Activated gamma-delta T cell treated with anti-CD3 and anti-CD28 coated beads, Interleukin-2, amount 50 U/mL, for 16 hours (primary cell): ENCODE measurements around the gene NCEH1.
"Not testable (repeated sequence)": the region's sequence is repeated elsewhere in the genome, so short reads cannot be mapped to it uniquely, and the experiment has no call there.

ENCODE experiments used
- DNase-seq: peaks from one replicate; pipeline ENCODE4 v3.0.0-alpha.2; 2020; ENCODE audit warnings: low read depth

The NCEH1 gene, protein sequence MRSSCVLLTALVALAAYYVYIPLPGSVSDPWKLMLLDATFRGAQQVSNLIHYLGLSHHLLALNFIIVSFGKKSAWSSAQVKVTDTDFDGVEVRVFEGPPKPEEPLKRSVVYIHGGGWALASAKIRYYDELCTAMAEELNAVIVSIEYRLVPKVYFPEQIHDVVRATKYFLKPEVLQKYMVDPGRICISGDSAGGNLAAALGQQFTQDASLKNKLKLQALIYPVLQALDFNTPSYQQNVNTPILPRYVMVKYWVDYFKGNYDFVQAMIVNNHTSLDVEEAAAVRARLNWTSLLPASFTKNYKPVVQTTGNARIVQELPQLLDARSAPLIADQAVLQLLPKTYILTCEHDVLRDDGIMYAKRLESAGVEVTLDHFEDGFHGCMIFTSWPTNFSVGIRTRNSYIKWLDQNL

DNA sequence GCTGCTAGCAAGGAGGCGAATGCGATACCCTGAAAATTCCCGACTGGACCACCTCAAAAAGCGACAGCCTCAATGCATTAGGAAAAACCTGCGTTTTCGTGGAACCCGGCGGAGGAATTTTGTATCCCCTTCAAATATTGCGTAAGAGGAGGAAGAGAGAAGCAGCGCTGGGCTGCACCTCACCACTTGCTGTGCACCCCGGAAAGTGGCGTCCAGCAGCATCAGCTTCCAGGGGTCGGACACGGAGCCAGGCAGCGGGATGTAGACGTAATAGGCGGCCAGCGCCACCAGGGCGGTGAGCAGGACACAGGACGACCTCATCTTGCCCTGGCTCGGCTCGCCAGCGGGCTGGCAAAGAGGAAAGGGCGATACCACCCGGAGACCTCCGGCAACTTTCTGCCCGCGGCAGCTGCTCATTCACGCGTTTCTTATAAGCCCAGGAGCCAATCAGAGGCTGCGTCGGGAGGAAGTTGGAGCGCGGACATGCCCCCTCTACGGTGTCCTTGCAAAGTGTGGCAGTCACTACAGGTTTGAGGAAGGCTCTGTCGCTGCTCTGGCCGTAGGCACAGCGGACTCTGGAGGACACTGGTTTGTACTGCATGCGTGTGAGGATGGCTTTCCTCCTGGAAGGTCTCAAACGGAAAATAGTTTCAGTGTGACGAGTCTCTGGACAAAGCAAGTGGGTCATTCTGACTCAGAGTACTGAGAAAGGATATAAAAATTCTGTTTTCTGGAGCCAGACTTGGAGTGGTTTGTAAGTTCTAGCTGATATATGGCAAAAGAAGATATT lies at the start of gene NCEH1:
TSS of gene NCEH1 (minus strand) at position 404 of the 790 bp plus-strand sequence. CDS start at position 321, 83 bp downstream.
- DNase-seq: peak; percentile 51

DNA sequence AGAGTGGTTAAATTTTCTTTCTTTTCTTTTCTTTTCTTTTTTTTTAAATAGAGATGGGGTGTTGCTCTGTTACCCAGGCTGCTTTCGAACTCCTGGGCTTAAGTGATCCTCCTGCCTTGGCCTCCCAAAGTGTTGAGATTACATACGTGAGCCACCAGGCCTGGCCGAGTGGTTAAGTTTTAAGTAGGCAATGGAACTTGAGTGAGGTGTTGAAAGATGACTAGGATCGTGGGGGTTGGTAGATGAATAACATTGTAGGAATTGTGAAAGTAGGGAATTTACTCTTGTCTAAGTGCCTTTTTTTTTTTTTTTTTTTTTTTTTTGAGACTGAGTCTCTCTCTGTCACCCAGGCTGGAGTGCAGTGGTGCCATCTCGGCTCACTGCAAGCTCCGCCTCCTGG lies 49.5 kb upstream of the NCEH1 start:
- not testable (repeated sequence) for DNase-seq

DNA sequence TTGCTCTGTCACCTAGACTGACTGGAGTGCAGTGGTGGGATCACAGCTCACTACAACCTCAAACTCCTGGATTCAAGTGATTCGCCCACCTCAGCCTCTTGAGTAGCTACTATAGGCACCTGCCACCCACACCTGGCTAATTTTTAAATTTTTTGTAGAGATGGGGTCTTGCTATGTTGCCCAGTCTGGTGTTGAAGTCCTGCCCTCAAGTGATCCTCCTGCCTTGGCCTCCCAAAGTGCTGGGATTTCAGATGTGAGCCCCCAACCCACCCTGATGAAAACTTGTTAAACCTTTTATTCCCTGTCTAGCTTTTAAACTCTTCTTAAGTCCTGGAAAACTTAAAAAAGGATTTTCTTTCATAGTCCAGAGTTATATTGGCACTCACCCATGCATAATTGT lies 42.3 kb upstream of the NCEH1 start:
- no peak for DNase-seq

DNA sequence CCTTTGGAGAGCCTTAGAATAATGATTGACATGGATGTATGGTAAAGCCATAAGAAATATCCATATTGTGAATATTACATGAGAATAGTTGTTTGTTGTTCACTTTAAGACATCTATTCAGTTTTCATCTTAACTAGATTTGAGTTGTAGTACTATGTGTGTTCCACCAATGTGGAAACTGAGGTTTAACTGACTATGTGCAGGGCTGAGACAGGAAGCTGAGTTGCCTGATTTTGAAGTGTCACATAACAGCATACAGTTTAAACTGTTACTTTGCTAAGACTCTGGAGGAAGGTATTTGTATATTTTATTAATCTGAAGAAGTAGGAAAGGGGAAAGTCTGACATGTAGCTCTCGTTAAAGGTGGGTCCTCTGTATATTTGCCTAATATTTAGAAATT lies 41.8 kb upstream of the NCEH1 start:
- DNase-seq: no peak

DNA sequence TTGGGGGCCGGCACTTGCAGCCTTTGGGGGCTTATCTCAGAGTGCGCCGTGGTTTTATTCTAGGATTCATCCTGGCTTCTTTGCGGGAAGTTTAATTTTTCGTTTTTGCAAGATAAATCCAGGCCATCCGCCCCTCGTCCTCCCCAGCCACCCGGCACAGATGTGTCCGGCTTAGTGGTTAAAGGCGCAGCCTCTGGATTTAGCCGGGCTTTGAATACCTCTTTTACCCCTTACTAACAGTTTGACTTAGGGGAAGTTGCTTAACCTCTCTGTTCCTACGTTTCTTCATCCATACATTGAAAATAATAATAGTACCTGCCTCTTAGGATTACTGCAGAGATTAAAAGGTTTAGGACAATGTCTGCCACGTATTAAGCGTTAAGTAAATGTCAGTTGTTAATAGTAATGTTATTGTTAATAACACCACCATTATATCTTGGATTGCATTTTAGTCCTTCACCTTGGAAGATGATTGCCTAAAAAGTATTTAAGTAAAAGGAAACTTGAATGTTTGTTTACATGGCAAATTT lies 40.4 kb upstream of the NCEH1 start:
- DNase-seq: no peak

DNA sequence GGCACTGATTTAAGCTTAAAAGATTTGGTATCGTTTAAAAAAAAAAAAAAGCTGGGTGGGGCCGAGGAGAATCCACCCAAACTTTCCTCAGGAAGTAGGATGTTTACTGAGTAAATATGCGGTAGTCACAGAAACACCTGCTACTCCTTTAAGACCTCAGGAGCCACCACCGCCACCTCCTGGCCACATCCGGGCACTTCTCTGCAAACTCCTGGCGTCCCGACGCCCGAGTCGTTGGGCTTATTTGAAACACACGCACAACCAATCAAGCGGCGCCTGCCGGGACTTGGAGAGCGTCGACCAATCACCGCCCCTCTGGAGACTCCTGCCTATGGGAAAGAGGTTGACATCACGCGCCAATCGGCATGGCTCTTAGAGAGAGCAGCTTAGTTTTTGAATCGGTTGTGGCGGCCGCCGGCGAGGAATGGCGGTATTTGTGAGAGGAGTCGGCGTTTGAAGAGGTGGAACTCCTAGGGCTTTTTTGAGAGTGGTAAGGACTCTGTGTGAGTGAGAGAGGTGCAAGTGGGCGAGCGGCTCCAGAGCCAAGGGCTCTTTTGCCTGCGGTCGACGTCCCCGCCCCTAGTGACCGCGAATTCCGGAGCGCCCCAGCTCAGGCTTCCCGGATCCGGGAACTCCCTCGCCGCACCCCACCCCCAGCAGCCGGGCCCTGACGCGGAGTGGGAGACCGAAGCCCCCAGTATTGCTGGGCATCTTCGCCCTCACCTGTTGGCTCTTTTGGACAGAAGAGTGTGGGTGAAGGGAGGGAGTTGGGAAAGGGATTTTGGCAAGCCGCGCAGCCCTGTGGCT lies 39.7 kb upstream of the NCEH1 start, which contains the start of gene ECT2:
TSS of gene ECT2 (plus strand) at position 359 of the 807 bp plus-strand sequence. CDS start 3,805 bp downstream, outside the sequence.
- peak; percentile 94 for DNase-seq

DNA sequence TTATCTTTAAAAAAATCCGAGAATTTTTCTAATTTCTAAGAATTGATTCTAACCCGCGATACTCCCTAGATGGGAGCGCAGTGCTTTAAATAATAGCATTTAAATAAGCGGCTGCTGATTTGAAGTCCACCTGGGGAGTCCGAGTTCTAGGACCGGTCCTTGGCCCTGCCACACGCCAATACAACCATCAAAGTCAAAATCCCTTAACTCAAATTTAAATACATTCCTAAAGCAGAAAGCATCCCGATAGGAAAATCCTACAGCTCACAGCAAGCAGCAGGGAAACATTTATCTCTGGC lies 39.2 kb upstream of the NCEH1 start:
- no peak for DNase-seq

DNA sequence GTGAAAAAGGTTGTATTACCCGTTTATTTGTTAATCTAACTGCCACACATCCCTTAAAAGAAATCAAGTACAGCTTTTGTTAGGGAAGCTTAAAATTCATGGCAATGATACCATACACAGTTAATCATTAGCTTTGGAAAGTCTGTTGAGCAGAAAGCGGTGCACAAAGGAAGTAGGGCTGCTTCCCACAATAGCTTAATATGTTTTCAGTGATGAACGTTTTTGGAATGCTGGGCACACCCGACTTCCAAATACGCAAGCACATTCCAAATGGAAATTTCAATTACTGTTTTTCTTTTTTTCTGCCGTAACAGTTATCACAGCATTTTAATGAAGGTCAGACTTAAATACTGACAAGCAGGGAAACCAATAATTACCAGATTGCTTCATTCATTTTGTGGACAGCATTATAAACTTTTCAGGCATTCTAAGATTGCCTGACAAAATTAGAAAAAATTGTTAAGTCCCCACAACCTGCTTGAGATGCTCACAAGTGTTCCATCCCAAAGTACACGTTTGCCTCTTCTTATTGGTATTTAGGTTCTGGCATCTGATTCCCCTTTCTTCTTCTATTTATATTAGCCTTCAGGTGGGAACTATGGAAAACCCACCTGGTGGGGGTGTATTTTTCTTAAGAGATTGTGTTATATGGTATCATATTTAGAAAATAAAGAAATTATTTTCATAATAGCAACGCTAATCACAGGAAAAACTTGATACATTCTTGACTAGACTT lies 38.5 kb upstream of the NCEH1 start:
- DNase-seq: no peak

DNA sequence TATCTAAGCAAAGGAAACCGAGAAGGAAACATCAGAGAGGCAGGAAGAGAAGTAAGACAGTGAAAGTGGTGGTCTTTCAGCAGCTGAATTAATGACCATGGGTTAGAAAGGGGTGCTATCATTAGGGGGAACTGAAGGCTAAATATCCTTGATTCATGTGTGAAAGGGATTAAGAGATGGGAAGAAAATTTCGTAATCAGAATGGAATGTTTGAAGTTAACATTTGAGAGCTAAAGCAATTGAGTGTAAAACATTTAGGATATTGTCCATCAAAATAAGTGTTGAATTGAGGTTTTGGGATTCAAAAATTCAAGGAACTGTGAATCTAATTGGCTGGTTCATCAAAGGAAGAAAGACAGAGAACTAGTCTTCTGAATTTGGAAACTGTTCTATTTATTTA lies 35.6 kb upstream of the NCEH1 start:
- no peak for DNase-seq

DNA sequence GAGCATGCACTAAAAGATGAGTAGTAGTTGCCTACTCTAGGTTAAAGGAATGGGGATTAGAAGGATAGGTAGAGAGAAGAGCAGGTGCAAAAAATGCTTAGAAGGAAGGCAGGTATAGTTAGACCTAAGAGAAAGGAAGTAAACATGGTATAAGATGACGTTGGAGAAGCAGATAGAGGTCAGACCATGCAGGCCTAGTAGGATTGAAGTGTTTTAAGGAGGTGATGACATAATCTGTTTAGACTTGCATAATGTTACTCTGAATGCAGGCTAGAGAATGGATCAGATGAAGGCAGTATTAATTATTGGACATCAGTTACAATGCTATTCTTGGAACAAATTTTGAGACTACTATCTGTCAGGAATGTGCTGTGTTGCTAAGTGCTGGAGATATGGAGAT lies 28.6 kb upstream of the NCEH1 start:
- no peak for DNase-seq

DNA sequence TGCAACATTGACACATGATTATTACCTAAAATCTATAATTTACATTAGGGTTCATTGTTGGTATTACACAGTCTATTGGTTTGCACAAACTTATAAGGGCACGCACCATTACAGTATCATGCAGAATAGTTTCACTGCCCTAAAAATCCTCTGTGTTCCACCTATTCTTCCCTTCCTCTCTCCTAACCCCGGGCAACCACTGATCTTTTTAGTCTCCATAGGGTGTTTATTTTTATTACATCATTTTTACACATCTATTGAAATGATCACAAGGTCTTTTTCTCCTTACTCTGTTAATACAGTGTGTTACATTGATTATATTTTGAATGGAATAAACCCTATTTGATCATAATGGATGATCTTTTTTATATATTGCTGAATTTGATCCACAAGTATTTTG lies 24.1 kb upstream of the NCEH1 start:
- DNase-seq: no peak

DNA sequence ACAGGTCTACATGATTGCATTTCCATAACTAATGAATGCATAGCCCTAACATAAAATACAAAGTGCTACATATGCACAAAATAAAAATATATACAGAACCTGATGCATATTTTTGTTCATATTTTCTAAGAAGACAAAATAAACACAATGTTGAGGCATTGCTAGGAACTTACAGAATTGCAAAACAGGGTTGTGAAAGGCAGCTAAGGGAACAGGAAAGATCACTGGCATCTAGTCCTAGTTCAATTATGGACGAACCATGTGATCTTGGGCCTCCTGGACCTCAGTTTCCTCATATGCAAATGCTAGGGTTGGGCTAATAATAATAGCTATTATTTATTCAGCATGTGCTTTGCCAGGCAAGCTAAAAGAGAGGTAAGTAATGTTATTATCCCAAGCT lies 15.5 kb upstream of the NCEH1 start:
- DNase-seq: no peak

DNA sequence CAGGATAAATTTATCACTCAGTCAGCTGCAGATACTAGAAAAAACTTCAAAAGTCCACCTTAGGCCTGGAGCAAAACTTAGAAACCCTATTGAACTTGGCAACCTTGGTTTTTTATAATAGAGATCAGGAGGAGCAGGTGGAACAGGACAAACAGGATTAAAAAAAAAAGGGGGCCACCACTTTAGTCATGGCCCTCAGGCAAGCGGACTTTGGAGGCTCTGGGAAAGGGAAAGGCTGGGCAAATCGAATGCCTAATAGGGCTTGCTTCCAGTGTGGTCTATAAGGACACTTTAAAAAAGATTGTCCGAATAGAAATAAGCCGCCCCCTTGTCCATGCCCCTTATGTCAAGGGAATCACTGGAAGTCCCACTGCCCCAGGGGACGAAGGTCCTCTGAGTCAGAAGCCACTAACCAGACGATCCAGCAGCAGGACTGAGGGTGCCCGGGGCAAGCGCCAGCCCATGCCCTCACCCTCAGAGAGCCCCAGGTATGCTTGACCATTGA lies 11.7 kb upstream of the NCEH1 start:
- not testable (repeated sequence) for DNase-seq

DNA sequence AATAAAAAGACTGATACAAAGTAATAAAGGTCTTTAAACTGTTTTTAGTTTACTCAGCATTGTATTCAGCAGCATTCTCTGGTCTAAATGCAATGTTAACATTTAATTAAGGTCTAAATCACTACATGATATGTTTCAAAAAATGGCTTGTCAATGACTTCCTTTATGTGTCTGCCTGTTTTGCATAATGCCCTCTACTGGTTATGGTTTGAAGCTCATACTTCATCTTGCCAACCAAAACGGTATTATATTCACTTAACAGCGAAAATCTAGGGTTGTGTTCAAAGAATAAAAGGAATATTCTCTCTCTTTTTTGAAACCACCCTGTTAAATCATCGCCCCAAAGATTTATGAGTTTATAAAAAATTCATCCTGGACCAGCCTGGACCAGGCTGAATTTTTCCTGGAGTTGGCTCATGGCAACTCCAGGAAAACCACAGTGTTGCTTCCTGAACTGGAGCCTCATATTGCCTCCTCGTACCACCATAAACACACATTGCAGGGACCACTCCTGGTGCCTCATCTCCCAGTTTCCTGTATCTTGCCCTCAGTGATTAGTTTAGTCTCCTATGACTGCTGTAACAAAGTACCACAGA lies 6.7 kb upstream of the NCEH1 start:
- DNase-seq: no peak

DNA sequence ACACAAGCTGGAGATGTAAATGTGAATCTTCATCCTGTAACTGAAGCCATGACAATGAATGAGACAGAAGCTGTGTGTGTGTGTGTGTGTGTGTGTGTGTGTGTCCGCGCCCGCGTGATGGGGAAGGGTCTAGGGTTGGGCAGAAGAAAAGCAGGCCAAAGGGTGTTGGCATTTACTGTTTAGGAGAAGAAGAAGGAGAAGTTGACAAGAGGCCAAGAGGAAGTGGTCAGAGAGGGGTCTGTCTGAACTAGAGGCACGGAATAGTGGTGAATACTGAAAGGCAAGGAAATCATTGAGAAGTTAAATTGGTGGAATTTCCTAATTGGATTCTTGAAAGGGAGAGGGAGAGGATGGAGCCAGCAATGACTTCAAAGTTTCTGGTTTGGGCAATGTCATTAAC lies 5.6 kb upstream of the NCEH1 start:
- no peak for DNase-seq

DNA sequence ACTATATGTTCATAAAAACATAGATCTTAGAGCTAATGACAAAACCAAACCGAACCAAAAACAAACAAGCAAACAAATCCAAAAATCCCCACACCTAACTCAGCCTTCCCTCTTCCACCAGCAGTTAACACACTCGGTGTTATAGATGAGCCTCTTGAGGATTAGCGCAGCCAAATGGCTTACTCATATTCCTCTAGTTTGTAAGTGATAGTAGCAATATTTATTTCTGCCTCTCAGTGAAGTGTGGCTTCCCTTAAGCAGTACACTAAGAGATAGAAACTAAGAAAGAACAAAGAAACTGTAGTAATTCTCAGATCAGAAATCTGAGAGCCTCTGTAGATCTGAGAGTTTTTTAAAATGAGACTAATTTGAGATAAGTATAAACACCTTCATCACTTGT lies 2.4 kb upstream of the NCEH1 start:
- no peak for DNase-seq

DNA sequence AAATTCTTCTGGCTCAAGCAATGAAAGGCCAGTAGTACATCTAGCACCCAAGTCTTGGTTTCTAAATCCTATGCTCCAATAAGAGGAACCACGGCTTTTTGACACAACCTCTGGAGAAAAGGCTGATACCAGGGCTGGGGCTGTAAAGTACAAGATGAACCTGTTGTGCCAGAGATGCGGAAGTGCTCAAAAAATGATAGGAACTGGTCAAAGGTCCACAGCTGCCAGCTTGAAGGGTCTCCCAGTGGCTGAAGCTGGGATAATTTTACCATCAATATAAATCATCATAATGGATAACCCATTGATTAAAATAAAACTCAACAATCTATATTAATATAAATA lies 558 bp upstream of the NCEH1 start:
- DNase-seq: no peak

DNA sequence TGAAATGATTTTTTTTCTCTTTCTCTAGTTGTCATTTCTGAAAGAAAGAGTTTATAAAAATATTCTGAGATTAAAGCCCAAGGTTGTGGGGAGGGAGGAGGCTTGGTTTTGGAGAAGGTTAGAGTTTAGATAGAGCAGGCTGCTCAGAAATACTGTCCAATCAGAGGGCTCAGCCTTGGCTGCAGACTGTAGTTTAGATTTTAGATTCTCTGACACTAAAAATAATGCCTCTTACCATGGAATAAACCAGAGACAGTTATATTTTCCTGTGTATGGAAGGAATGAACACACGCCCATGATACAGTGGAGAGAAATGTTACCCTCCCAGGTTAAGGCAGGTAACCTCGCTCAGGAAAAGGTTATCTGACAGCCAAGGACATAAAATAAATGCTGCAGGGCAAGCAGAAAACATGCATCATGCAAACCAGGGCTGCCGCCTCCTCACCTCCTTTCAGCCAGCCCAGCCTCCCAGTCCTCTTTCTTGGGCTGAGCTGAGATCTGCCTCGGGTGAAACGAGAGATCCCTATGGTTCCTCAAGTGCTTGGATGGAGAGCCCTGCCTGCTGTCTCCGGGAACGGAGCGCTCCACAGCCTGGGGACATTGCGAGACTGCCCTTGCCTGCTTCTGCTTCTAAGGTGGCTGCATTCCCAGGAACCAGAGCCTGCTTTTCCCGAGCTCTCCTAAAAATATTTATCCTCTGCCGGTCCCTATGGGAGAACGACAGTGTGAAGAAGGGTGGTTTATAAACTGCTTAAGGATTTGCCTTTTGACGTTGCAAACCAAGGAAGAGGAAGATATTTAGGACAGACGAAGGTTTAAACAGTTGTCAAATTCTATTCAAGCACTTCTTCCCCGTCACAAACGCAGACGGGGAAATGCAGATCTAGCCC lies 848 bp downstream of the NCEH1 start:
- DNase-seq: no peak

DNA sequence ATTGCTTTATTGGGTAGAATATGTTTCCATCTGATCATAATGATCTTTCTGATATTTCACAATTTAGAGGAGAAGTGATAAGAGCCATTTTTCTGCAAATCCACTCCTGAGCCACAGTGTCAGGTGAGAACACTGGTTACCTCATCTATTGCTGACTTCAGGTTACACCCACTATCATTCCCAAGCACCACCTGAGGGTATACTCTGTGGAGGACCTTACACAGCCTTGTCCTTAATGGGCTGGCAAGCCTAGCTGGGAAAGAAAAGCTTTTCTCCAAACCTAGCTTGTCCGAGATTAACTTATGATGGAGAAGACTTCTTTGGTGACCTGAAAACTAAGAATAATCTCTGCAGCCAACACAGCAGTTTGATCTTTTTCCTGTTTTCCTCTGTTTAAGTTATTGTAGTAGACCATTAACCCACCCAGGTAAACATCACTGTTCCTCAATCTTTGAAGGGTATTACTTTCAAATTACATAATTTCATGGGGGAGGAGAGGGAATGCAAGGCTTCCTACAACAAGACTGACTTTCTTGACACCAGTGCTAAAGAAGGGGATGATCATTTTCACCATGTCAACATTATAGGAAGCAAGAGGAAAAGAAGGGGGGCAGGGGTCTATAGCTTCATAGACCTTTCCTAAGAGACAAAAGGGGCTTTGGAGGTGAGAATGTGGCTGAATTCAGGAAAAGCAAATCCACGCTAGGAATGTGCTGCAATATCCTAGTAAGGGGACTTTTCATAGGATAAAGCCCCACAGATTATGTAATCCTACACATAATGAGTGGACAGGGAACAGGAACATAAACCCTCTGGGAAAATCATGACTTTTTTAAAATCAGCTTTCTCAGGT lies 1.7 kb downstream of the NCEH1 start:
- DNase-seq: no peak
